ENCODE results near the gene NINL. TPM values are rescaled to one million over a fixed set of nuclear protein-coding genes. Genes with fewer than 3 reads are reported as not detected.

Gene NINL
- total RNA-seq, 1 experiment from 2014 or later = 1.2 TPM

- DNase-seq (ENCODE audit: unreplicated experiment) = no peak
- H3K4me3 Mint-ChIP-seq (ENCODE audit: unreplicated experiment) = no peak overlapping the region
- ChIA-PET POLR2A (interaction anchor here (1.5 kb wide), 3 partner anchors 13 to 19 kb away, joined by 4 read pairs; no protein-coding TSS in a partner anchor), CTCF (interaction anchor here (2.9 kb wide), 1 partner anchor 14 kb away, joined by 14 read pairs; no protein-coding TSS in a partner anchor)
- H3K4me1 Mint-ChIP-seq (ENCODE audit: insufficient read depth, unreplicated experiment) = peaks cover 11% of the 10 kb centered on the region
- H3K27me3 Mint-ChIP-seq (ENCODE audit: insufficient read depth, unreplicated experiment) = no peaks in the 10 kb centered on the region
- H3K27ac Mint-ChIP-seq (ENCODE audit: low read depth, unreplicated experiment) = no peak overlapping the region
- no peak for TF ChIP-seq CTCF (IDR thresholded peaks at IDR 0.05; ENCODE audit: unreplicated experiment)
- BruUV-seq (replicated peaks) = no TSS peak
- peaks cover 7% of the 10 kb centered on the region for H3K9me3 Mint-ChIP-seq (ENCODE audit: unreplicated experiment)
- intact Hi-C loops (cut with micrococcal nuclease) = no loop called here
- H3K36me3 Mint-ChIP-seq (ENCODE audit: insufficient read depth, unreplicated experiment) = no peaks in the 10 kb centered on the region
Observed at GRCh38 chr20:25526446-25526845, 58.9 kb downstream of the NINL start.

GRCh38 chr20:25525867-25526266 lies 59.5 kb downstream of the NINL start:
- ChIA-PET POLR2A (interaction anchor here (0.6 to 1.5 kb wide), 4 partner anchors 13 to 89 kb away, joined by 3 to 4 read pairs (median 4); no protein-coding TSS in a partner anchor), CTCF (interaction anchor here (2.9 kb wide), 1 partner anchor 15 kb away, joined by 14 read pairs; no protein-coding TSS in a partner anchor)
- TF ChIP-seq CTCF (IDR thresholded peaks at IDR 0.05; ENCODE audit: unreplicated experiment) = no peak
- Mint-ChIP-seq H3K27me3 (ENCODE audit: insufficient read depth, unreplicated experiment) (no peaks in the 10 kb centered on the region), H3K27ac (ENCODE audit: low read depth, unreplicated experiment) (no peak overlapping the region), H3K4me1 (ENCODE audit: insufficient read depth, unreplicated experiment) (peaks cover 11% of the 10 kb centered on the region), H3K9me3 (ENCODE audit: unreplicated experiment) (peaks cover 7% of the 10 kb centered on the region), H3K36me3 (ENCODE audit: insufficient read depth, unreplicated experiment) (no peaks in the 10 kb centered on the region), H3K4me3 (ENCODE audit: unreplicated experiment) (no peak overlapping the region)
- peak; percentile 87 for DNase-seq (ENCODE audit: unreplicated experiment)
- BruUV-seq (replicated peaks) = no TSS peak
- intact Hi-C loops (cut with micrococcal nuclease) = no loop called here

- no peak for DNase-seq (ENCODE audit: unreplicated experiment)
- Mint-ChIP-seq H3K4me3 (ENCODE audit: unreplicated experiment) (no peak overlapping the region), H3K27me3 (ENCODE audit: insufficient read depth, unreplicated experiment) (no peaks in the 10 kb centered on the region), H3K27ac (ENCODE audit: low read depth, unreplicated experiment) (no peak overlapping the region), H3K4me1 (ENCODE audit: insufficient read depth, unreplicated experiment) (peaks cover 11% of the 10 kb centered on the region), H3K36me3 (ENCODE audit: insufficient read depth, unreplicated experiment) (no peaks in the 10 kb centered on the region), H3K9me3 (ENCODE audit: unreplicated experiment) (peaks cover 2% of the 10 kb centered on the region)
- BruUV-seq (replicated peaks) = no TSS peak
- ChIA-PET POLR2A (interaction anchor here (0.6 to 1.5 kb wide), 2 partner anchors 14 to 90 kb away, joined by 3 to 4 read pairs; no protein-coding TSS in a partner anchor), CTCF (interaction anchor here (2.9 kb wide), 1 partner anchor 15 kb away, joined by 14 read pairs; no protein-coding TSS in a partner anchor)
- intact Hi-C loops (cut with micrococcal nuclease) = no loop called here
- no peak for TF ChIP-seq CTCF (IDR thresholded peaks at IDR 0.05; ENCODE audit: unreplicated experiment)
Observed at GRCh38 chr20:25525295-25525694, 60.0 kb downstream of the NINL start.

GRCh38 chr20:25521382-25521781 lies 63.9 kb downstream of the NINL start:
- H3K4me3 Mint-ChIP-seq (ENCODE audit: unreplicated experiment) = no peak overlapping the region
- no peaks in the 10 kb centered on the region for H3K9me3 Mint-ChIP-seq (ENCODE audit: unreplicated experiment)
- intact Hi-C loops (cut with micrococcal nuclease) = no loop called here
- no peak for TF ChIP-seq CTCF (IDR thresholded peaks at IDR 0.05; ENCODE audit: unreplicated experiment)
- no peak overlapping the region for H3K27ac Mint-ChIP-seq (ENCODE audit: low read depth, unreplicated experiment)
- H3K27me3 Mint-ChIP-seq (ENCODE audit: insufficient read depth, unreplicated experiment) = no peaks in the 10 kb centered on the region
- no peak for DNase-seq (ENCODE audit: unreplicated experiment)
- POLR2A ChIA-PET = interaction anchor here (1.1 kb wide), 1 partner anchor 62 kb away, joined by 4 read pairs; no protein-coding TSS in a partner anchor
- no peaks in the 10 kb centered on the region for H3K36me3 Mint-ChIP-seq (ENCODE audit: insufficient read depth, unreplicated experiment)
- H3K4me1 Mint-ChIP-seq (ENCODE audit: insufficient read depth, unreplicated experiment) = peaks cover 9% of the 10 kb centered on the region
- CTCF ChIA-PET = interaction anchor here (2.5 kb wide), 1 partner anchor 19 kb away, joined by 16 read pairs; no protein-coding TSS in a partner anchor
- no TSS peak for BruUV-seq (replicated peaks)
